C4-2B (cell line): ENCODE measurements around the gene CAST.

Source experiments
- H3K27ac ChIP-seq: fragments of 450-650 bp; 2 replicates; pipeline ENCODE4 v1.5.1; 2017
- CTCF ChIP-seq: fragments of 450-650 bp; conservative IDR thresholded peaks from 2 replicates; pipeline ENCODE4 v1.5.1; 2017; ENCODE audit warnings: mild to moderate bottlenecking
- ZFX ChIP-seq: fragments of 450-650 bp; IDR thresholded peaks from 2 replicates; pipeline ENCODE4 v1.6.1; 2017

Gene CAST

GRCh38 chr5:96625365-96625764, 36.8 kb upstream of the CAST start:
- H3K27ac ChIP-seq = no peak overlapping the region
- TF ChIP-seq ZFX = no peak
- no peak for TF ChIP-seq CTCF

- H3K27ac ChIP-seq = no peak overlapping the region
- TF ChIP-seq ZFX (no peak), CTCF (no peak)
Observed at GRCh38 chr5:96626956-96627355, 35.2 kb upstream of the CAST start.

- no peak overlapping the region for H3K27ac ChIP-seq
- TF ChIP-seq CTCF = no peak
- no peak for TF ChIP-seq ZFX
Observed at GRCh38 chr5:96627792-96628398, 34.3 kb upstream of the CAST start.

GRCh38 chr5:96628406-96628805, 33.8 kb upstream of the CAST start:
- no peak for TF ChIP-seq CTCF
- no peak for TF ChIP-seq ZFX
- H3K27ac ChIP-seq = no peak overlapping the region

GRCh38 chr5:96629774-96630173, 32.4 kb upstream of the CAST start:
- no peak overlapping the region; the same call in 1 of the 2 replicates for H3K27ac ChIP-seq
- TF ChIP-seq CTCF = no peak
- no peak for TF ChIP-seq ZFX

- TF ChIP-seq CTCF = no peak
- H3K27ac ChIP-seq = no peak overlapping the region
Observed at GRCh38 chr5:96633820-96634219, 28.4 kb upstream of the CAST start.

- H3K27ac ChIP-seq = no peak overlapping the region
- TF ChIP-seq ZFX = no peak
- TF ChIP-seq CTCF = no peak
Observed at GRCh38 chr5:96634881-96635280, 27.3 kb upstream of the CAST start.
